HL-60 (cell line): ENCODE data around the gene SDCCAG8.

Experiments used
- DNase-seq, 2 experiments: peaks; one replicate each; pipeline ENCODE4 v3.0.0-alpha.2; 2010 to 2020; ENCODE audit warnings: low read depth in 1 of 2, low spot score in 1 of 2
- H3K27ac ChIP-seq: fragments of 250-450 bp; sonication (Bioruptor Pico); replicated peaks from 2 replicates; pipeline ENCODE4 v1.5.1; 2020; ENCODE audit warnings: mild to moderate bottlenecking, moderate library complexity
- H3K27me3 ChIP-seq: fragments of 250-450 bp; sonication (Bioruptor Pico); 2 replicates; pipeline ENCODE4 v1.5.1; 2021; ENCODE audit warnings: mild to moderate bottlenecking, moderate library complexity; ENCODE audit not compliant: insufficient read depth, poor library complexity, severe bottlenecking
- H3K4me3 ChIP-seq: replicated peaks from 2 replicates; pipeline ENCODE4 v1.5.1; 2011; ENCODE audit warnings: mild to moderate bottlenecking, control low read depth, low read length; ENCODE audit not compliant: insufficient read depth
- GABPA ChIP-seq: IDR thresholded peaks from 2 replicates; pipeline ENCODE4 v1.6.1; 2012; ENCODE audit warnings: low read depth
- POLR2AphosphoS5 ChIP-seq: IDR thresholded peaks from 2 replicates; pipeline ENCODE4 v1.6.1; 2012; ENCODE audit warnings: low read depth
- SPI1 ChIP-seq: IDR thresholded peaks from 2 replicates; pipeline ENCODE4 v1.6.1; 2012; ENCODE audit warnings: low read depth, mild to moderate bottlenecking, borderline replicate concordance
- TF ChIP-seq, protein P1 (sequence below): IDR thresholded peaks from 2 replicates; pipeline ENCODE4 v1.6.1; 2012; ENCODE audit warnings: low read depth; ENCODE audit not compliant: insufficient replicate concordance
- TF ChIP-seq, protein P2 (sequence below): IDR thresholded peaks from one replicate; pipeline ENCODE4 v1.5.1; 2011; ENCODE audit warnings: low read length, control low read depth, inconsistent platforms; ENCODE audit not compliant: insufficient read depth

Gene SDCCAG8

DNA sequence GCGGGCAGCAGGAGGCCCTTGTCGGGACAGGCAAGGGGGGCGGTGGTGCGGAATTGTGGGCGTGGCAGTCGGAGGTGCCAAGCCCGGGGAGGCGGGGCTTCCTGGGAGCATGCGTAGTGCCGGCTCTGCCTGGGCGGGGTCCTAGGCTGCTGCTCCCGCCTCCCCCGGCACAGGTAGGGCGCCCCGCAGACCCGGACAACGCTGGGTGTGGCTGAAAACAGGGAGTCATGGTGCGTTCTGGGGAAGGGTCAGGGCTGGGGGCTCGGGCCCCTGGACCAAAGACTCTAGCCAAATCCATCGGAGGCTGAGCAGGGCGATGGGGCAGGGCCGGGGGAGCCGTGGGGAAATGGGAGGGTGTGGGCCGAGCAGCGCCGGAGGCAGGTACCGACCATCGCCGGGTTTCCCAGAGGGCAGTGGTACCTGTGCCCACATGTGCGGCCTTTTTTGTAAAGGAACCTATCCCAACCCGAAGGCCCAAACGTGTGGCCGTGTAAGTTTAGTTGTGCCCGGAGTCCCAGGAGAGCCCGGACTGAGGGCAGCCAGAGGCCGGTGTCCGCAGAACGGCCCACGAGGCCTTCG is 231.9 kb downstream of the SDCCAG8 start:
- no peak overlapping the region for H3K27ac ChIP-seq
- no peak for DNase-seq
- H3K27me3 ChIP-seq, result no peaks in the 10 kb centered on the region
- no peak for TF ChIP-seq GABPA
- TF ChIP-seq, protein P1, sequence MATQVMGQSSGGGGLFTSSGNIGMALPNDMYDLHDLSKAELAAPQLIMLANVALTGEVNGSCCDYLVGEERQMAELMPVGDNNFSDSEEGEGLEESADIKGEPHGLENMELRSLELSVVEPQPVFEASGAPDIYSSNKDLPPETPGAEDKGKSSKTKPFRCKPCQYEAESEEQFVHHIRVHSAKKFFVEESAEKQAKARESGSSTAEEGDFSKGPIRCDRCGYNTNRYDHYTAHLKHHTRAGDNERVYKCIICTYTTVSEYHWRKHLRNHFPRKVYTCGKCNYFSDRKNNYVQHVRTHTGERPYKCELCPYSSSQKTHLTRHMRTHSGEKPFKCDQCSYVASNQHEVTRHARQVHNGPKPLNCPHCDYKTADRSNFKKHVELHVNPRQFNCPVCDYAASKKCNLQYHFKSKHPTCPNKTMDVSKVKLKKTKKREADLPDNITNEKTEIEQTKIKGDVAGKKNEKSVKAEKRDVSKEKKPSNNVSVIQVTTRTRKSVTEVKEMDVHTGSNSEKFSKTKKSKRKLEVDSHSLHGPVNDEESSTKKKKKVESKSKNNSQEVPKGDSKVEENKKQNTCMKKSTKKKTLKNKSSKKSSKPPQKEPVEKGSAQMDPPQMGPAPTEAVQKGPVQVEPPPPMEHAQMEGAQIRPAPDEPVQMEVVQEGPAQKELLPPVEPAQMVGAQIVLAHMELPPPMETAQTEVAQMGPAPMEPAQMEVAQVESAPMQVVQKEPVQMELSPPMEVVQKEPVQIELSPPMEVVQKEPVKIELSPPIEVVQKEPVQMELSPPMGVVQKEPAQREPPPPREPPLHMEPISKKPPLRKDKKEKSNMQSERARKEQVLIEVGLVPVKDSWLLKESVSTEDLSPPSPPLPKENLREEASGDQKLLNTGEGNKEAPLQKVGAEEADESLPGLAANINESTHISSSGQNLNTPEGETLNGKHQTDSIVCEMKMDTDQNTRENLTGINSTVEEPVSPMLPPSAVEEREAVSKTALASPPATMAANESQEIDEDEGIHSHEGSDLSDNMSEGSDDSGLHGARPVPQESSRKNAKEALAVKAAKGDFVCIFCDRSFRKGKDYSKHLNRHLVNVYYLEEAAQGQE, result no peak
- no peak for TF ChIP-seq SPI1
- TF ChIP-seq POLR2AphosphoS5, result no peak
- TF ChIP-seq, protein P2, sequence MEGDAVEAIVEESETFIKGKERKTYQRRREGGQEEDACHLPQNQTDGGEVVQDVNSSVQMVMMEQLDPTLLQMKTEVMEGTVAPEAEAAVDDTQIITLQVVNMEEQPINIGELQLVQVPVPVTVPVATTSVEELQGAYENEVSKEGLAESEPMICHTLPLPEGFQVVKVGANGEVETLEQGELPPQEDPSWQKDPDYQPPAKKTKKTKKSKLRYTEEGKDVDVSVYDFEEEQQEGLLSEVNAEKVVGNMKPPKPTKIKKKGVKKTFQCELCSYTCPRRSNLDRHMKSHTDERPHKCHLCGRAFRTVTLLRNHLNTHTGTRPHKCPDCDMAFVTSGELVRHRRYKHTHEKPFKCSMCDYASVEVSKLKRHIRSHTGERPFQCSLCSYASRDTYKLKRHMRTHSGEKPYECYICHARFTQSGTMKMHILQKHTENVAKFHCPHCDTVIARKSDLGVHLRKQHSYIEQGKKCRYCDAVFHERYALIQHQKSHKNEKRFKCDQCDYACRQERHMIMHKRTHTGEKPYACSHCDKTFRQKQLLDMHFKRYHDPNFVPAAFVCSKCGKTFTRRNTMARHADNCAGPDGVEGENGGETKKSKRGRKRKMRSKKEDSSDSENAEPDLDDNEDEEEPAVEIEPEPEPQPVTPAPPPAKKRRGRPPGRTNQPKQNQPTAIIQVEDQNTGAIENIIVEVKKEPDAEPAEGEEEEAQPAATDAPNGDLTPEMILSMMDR, result no peak
- H3K4me3 ChIP-seq, result no peak overlapping the region

DNA sequence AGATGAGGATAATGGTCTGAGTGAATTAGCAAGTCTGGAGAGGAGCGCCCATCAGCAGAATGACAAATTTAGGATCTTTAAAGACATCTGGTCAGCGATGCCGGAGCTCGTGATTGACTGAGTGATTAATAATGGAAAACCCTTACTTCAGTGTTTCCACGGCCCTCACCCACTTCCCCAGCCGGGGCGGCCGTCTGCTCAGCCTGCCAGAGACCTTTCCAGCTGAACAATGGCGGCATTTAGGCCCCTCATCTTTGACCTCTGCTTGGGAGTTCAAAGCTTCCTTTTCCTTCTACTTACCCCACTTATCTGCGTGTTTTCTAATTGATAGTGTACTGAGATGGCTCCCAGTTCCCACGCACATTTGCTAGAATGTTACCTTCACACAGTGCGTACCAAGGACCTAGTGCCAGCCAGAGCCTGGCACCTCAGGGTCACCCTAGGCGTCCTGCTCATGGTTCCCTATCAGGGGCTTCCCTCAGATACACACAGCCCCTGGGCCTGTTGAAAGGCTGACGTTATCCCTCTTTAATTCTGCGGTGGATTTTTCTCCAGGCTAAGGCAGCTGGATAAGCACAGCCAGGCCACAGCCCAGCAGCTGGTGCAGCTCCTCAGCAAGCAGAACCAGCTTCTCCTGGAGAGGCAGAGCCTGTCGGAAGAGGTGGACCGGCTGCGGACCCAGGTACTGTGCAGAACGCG is 232.8 kb downstream of the SDCCAG8 start:
- no peak overlapping the region for H3K27ac ChIP-seq
- no peaks in the 10 kb centered on the region for H3K27me3 ChIP-seq
- no peak for DNase-seq
- no peak overlapping the region for H3K4me3 ChIP-seq
- TF ChIP-seq POLR2AphosphoS5 (no peak), GABPA (no peak), SPI1 (no peak)
- TF ChIP-seq, protein P2, result no peak
- TF ChIP-seq, protein P1, result no peak

DNA sequence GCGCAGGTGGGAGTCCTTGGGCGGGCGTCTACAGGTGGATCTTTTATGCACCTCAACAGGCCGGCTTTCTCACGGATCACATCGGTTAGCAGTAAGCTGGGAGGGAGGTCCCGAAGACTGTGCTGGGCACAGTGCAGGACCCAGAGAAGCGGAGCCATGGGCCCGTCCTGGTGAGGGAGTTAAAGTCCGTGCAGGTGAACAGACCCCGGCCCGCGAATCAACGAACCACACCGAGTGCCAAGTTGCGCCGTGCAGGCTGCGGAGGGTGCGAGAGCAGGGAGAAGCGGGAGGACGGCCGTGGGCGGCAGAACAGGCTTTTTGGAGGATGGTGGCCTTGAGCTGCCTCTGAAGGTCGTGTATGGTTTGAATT is 233.3 kb downstream of the SDCCAG8 start:
- H3K27me3 ChIP-seq, result no peaks in the 10 kb centered on the region
- H3K4me3 ChIP-seq, result no peak overlapping the region
- TF ChIP-seq, protein P1, result no peak
- TF ChIP-seq GABPA (no peak), SPI1 (no peak), POLR2AphosphoS5 (no peak)
- TF ChIP-seq, protein P2, result no peak
- no peak for DNase-seq
- H3K27ac ChIP-seq, result no peak overlapping the region
